NCI-H69 (cell line): ENCODE measurements around the gene KLHL28.

ENCODE experiments used
- DNase-seq: peaks from one replicate; lab custom pipeline; 2025; lab: John Stamatoyannopoulos, UW

The KLHL28 gene, protein sequence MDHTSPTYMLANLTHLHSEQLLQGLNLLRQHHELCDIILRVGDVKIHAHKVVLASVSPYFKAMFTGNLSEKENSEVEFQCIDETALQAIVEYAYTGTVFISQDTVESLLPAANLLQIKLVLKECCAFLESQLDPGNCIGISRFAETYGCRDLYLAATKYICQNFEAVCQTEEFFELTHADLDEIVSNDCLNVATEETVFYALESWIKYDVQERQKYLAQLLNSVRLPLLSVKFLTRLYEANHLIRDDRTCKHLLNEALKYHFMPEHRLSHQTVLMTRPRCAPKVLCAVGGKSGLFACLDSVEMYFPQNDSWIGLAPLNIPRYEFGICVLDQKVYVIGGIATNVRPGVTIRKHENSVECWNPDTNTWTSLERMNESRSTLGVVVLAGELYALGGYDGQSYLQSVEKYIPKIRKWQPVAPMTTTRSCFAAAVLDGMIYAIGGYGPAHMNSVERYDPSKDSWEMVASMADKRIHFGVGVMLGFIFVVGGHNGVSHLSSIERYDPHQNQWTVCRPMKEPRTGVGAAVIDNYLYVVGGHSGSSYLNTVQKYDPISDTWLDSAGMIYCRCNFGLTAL

DNA sequence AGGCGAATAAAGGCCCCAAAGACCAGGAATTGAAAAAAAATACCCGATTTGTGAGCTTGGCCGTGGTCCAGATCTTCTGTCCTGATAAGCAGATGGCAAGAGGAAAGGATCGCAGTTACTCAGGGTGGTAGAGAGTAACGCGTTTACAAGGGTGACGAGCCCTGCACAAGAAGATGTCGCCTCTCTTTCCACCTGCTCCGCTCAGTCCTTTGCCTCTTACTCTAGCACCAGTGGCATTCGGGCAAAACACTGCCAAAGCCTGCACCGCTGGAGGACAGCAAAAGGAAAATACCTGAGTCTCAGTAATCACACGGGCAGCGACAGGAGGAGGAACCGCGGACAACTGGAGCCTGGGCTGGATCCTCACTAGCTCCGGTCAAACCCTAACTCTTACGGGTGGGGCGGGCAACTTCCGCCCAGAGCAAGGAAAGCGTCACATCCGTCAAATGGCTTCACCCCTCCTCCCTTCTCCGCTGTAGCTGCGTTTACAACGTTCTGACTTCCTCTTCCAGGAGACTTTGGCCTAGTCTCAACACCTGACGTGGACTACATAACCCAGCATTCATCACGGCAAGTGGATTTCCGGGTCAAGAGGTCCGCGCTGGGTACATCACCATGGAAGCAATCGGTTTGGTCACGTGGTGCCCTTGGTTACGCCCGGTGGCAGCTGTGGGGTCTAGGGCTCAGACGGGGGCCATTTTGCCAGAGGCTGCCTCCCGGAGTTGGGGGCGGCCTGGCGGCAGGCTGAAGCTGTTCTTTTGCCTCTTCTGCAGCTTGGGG lies at the start of gene KLHL28, which contains the start of gene TOGARAM1:
TSS of gene KLHL28 (minus strand) at position 394 of the 780 bp plus-strand sequence. CDS start 16,019 bp downstream, outside the sequence.
TSS of gene TOGARAM1 (plus strand) at position 637 of the 780 bp plus-strand sequence. CDS start 232 bp downstream, outside the sequence.
- DNase-seq, result peak; percentile 100

DNA sequence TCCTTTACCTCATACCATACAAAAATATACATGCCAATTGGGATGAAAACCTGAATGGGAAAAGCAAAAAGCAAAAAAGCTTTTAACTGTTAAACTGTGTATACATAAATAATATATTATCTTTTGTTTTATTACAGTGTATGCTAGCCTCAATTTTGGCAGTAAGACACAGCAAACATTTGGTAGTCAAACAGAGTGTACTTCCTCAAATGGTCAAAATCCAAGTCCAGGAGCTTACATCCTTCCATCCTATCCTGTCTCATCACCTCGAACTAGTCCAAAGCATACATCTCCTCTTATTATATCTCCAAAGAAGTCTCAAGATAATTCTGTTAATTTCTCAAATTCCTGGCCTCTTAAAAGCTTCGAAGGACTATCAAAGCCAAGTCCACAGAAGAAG lies 42.2 kb upstream of the KLHL28 start:
- DNase-seq, result no peak

DNA sequence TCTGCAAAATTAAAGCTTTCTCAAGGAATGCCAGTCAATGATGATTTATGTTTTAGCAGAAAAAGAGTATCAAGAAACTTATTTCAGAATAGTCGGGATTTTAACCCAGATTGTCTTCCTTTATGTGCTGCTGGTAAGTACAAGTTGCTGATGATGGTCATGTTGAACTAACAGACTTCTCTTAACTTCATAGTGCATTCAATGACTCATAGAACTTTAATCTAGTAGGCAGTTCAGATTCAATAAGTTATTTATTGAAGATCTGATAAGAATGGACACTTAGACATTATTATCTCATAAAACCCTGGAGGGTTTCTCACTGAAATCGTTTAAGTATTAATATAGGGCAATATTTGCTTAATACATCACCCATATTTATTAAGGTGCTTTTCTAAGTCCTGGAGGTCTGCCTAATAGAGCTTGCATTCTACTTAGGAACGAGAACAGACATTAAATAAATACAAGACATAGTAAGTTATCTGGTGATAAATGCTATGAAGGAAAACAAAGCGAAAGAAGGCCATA lies 34.1 kb upstream of the KLHL28 start:
- no peak for DNase-seq

DNA sequence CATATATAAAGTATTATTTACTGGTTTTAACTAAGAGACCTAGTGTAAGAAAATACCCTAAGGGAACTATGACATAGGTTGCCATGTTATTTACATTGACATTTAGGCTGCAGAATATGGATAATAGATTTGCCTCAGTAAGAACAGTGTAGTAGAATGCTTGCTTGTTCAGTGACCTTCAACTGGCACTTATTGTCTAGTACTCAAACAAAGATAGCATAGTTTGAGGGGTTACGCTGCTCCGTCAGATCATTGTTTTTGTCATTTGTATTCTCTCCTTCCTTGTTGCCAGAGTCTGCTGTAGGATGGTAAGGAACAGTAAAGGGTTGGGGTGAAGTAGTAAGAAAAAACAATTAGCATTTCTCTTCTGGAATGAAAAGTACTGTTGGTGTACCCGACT lies 33.4 kb upstream of the KLHL28 start:
- DNase-seq, result no peak

DNA sequence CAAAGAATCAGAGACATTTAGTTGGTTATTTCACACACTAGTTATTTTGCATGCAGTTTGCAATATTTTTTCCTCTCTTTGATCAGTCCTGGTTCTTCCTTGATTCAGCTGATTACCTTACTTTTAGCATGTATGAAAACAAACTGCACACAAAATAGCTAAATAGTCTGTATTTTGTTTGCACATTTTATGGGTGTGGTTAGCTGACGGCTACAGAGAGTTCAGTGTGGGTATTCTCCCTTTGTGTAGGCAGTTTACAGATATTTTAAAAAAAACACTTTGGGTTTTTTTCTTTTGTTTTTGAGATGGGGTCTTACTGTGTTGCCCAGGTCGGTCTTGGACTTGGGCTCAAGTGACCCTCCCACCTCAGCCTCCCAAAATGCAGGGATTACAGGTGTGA lies 28.8 kb upstream of the KLHL28 start:
- no peak for DNase-seq

DNA sequence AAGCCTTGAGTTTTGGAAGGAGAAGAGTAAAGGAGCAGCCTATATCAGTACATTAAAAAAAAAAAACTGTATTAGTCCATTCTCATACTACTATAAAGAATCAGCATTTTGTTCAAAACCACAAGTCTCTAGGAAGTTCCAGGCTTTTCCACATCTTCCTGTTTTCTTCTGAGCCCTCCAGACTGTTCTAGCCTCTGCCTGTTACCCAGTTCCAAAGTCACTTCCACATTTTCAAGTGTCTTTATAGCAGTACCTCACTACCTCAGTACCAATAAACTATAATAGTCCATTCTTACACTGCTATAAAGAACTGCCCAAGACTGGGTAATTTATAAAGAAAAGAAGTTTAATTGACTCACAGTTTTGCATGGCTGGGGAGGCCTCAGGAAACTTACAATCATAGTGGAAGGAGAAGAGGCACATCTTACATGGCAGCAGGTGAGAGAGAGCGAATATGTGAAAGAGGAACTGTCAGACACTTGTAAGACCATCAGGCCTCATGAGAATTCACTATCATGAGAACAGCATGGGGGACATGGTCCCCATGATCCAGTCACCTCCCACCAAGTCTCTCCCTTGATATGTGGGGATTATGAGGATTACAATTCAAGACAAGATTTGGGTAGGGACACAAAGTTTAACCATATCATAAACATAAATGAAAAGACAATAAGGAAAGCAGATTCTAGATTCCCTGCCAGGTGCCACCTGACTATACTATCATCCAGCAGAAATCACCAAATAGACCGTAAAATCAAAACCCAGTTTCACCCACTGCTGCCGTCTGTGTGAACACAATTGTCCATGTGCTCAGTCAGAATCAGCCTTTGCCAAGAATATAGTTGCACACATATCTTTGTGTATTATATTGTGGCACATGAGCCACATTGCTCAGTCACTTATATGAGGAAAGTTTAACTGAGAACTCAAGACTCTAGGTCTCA lies 28.0 kb upstream of the KLHL28 start:
- no peak for DNase-seq

DNA sequence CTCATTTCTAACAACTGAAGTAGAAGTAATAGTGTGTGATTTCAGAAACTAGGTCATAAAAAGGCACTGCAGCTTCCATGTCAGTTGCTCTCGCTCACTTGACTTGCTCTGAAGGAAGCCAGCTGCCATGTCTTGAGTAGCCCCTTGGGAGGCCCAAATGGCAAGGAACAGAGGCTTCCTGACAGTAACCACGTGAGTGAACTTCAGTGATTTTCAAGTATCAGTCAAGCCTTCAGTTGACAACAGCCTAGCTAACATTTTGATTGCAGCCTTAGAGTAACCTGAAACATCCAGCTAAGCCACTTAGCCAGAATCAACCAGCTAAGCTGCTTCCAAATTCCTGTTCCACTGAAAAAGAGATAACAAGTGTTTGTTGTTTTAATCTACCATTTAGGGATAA lies 26.9 kb upstream of the KLHL28 start:
- DNase-seq, result peak; percentile 24

DNA sequence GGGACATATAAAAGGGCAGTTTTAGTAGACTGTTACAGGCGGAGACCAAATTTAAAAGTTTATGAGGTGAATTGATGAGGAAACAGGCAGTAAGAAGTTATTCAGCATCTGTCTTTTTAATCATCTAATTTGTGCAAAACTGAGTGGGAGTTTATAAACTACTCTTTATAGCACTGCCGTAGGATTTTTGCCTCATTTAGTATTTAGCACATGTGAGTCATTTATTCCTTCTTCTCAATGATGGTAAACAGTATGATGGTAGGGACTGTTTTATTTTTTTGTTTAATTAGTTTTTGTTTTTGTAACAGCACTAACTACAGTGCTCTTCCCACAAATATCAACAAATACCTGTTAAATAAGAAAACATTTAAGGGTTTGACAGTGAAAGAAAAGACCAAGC lies 20.8 kb upstream of the KLHL28 start:
- no peak for DNase-seq

DNA sequence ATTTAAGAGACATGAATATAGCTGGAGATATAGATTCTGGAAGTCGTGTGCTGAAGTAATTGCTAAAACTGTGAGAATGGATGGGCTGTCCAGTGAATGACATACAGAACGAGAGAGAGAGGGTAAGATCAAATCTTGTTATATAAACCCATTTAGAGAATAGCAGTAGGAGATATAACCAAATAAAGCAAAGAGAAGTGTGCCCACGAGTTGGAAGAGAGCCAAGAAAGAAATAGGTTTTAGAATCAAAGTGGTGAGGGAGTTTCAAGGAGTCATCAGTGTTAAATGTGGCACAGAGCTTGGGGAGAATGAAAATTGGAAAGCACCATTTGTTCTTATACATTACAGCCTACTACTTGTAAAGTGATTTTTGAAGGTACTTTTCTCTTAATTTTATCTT lies 19.5 kb upstream of the KLHL28 start:
- DNase-seq, result peak; percentile 35

DNA sequence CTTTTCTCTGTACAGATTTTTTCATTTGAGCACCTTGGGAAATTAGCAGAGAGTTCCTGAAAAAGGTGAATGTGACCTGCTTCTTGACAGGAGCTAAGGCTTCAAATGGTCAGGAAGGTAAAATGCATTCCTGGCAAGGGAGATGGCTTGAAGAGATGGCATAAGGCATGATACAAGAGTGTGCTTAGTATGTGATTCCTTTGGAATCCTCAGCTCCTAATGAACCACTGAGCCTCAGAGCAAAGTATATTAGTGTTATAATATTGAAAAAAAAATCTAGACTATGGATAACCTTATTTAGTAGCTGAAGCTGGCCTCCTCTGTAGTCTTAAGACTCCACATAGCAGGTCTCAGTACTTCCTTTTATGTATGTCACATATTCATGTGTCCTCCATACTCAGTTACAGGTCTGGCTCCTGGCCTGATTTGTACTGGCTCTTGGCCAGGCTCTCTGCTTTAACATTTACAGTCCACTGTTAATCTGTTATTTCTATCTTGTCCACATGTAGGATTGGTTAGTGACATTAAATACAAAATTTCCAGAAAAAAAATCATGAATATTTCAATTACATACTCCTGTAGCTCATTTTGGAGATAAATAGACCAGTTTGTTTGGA lies 18.1 kb upstream of the KLHL28 start:
- peak; percentile 31 for DNase-seq

DNA sequence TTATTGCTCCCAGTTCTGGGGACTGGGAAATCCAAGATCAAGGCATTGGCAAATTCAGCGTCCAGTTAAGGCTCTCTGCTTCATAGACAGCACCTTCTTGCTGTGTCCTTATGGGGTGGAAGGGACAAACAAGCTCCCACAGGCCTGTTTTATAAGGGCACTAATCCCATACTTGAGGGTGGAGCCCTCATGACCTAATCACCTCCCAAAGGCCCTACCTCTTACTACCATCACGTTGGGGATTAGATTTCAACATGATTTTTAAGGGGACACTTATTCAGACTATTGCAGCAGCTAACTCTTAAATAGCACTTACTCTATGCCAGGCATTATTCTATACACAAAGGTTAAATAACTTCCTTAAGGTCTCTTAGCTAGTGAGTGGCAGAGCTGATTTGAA lies 17.5 kb upstream of the KLHL28 start:
- no peak for DNase-seq

DNA sequence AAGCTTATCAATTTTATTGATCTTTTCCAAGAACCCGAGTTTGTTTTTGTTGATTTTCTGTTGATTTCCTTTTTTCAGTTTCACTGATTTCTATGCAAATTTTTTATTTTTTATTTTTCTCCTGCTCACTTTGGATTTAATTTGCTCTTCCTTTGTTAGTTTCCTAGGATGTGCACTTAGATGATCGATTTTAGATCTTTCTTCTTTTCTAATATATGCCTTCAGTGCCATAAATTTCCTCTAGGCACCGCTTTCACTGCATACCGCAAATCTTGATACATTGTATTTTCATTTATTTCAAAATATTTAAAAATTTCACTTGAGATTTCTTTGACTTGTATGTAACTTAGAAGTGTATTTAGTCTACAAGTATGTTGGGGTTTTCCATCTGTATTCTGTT lies 9.7 kb upstream of the KLHL28 start:
- no peak for DNase-seq

DNA sequence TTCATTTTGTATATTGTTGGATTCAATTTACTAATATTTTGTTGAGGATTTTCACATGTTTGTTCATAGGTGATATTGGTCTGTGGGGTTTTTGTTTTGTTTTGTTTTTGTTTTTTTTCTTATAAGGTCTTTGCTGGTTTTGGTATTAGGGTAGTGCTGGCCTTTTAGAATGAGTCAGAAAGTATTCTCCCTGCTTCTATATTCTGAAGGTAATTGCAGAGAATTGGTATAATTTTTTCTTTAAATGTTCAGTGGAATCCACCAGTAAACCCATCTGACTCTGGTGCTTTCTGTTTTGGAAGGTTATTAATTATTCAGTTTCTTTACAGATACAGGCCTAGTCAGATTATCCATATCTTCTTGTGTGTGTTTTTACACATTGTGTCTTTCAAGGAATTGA lies 9.2 kb upstream of the KLHL28 start:
- DNase-seq, result no peak

DNA sequence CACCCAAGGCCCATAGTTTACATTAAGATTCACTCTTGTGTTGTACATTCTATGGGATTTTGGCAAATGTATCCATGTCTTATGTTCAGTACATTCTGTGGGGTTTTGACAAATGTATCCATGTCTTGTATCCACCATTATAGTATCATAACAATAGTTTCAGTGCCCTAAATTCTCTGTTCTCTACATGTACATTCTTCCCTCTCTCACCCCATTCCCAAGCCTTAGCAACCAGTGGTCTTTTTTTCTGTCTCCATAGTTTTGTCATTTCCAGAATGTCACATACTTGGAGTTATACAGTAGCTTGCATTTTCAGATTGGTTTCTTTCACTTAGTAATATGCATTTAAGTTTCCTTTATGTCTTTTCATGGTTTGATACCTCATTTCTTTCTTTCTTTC lies 7.0 kb upstream of the KLHL28 start:
- DNase-seq, result no peak

DNA sequence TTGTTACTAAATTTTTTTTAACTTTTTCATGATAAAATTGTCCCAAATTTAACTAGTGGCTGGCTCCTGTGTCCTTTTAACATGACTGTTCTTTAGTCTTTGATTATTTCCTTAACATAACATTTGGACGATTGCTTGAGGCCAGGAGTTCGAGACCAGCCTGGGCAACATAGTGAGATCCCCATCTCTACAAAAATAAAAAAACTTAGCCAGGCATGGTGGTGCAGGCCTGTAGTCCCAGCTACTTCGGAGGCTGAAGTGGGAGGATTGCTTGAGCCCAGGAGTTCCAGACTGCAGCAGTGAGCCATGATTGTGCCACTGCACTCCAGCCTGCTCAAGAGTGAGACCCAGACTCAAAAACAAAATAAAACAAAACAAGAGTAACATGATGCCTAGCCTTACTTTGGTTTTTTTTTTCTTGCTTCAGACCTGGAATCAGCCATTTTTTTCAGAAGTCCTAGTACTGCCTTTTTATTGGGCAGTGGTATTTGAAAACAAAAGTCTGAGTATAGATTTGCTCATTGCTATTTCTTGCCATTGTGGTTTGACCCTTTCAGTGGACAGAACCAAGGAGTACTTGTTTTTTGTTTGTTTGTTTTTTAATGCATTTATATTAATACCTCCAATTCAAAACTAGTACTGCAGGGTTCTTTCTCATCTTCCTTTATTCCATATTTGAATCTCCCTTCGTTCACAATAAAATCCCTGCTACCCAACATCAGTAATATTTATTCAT lies 5.0 kb upstream of the KLHL28 start:
- no peak for DNase-seq

DNA sequence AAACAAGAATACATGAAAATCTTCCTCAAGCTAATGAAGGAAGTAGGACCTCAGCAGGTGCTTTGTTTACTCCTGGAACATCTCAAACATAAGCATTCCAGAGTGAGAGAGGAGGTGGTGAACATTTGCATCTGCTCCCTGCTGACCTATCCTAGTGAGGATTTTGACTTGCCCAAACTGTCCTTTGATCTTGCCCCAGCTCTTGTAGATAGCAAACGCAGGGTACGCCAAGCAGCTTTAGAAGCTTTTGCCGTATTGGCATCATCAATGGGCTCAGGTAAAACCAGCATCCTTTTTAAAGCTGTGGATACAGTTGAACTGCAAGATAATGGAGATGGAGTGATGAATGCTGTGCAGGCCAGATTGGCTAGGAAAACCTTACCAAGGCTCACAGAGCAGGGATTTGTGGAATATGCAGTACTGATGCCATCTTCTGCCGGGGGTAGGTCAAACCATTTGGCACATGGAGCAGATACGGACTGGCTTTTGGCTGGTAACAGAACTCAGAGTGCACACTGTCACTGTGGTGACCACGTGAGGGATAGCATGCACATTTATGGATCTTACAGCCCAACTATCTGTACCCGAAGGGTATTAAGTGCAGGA lies 2.1 kb upstream of the KLHL28 start:
- DNase-seq, result peak; percentile 36

DNA sequence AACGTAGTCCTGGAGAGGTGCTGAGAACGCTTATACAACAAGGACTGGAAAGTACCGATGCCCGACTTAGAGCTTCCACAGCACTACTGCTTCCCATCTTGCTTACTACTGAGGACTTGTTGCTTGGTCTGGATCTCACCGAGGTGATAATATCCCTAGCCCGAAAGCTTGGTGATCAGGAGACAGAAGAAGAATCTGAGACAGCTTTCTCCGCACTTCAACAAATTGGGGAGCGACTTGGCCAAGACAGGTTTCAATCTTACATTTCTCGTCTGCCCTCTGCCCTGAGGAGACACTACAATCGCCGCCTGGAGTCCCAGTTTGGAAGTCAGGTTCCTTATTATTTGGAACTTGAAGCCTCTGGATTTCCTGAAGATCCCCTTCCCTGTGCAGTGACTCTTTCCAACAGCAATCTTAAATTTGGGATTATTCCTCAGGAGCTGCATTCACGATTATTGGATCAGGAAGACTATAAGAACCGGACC lies 1.3 kb upstream of the KLHL28 start:
- no peak for DNase-seq

DNA sequence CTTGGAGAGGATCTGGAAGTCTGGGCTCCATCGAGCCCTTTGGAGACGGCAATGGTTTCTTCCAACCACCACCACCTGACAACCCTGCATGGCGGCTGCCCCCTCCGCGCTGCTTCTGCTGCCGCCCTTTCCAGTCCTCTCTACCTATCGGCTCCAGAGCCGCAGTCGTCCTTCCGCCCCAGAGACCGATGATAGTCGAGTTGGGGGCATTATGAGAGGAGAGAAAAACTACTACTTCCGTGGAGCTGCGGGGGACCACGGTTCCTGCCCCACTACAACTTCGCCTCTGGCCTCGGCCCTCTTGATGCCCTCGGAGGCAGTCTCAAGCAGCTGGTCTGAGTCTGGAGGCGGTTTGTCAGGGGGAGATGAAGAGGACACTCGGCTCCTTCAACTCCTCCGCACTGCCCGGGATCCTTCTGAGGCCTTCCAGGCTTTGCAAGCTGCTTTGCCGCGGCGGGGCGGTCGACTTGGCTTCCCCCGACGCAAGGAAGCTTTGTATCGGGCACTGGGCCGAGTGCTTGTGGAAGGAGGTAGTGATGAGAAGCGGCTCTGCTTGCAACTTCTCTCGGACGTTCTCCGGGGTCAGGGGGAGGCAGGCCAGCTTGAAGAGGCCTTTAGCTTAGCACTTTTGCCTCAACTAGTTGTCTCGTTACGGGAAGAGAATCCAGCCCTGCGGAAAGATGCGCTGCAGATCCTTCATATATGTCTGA lies 742 bp upstream of the KLHL28 start:
- peak; percentile 91 for DNase-seq

DNA sequence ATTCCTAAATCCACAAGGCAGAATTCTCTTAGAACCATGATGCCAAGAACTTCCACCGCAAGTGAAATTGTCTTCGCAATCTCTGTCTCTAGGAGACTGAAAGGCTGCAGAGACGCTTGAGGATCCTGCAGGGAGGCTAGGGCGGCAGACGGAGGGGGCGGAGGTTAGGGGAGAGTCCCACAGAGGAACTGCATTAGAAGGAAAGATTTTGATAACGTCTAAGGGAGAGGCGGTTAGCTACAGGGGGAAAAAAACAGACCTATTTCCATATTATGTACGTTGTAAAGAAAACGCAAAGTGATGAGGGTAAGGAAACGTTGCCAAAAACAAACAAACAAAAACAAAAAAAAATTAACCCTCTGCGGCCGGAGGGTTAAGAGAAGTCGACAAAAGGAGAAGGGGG lies 595 bp downstream of the KLHL28 start:
- peak; percentile 85 for DNase-seq
